Mesenchymal stem cell (in vitro differentiated cells and primary cell): ENCODE results near the gene ZNF429.
"Not testable (repeated sequence)": the region's sequence is repeated elsewhere in the genome, so short reads cannot be mapped to it uniquely, and the experiment has no call there.

Experiments
- DNase-seq: peaks from one replicate; pipeline ENCODE4 v3.0.0-alpha.2; 2013
- H2AFZ ChIP-seq: one replicate; pipeline ENCODE4 v1.6.1; 2013; ENCODE audit warnings: low read depth, mild to moderate bottlenecking, control low read depth, inconsistent platforms, low read length, moderate library complexity
- H2AK5ac ChIP-seq: 2 replicates; pipeline ENCODE4 v1.6.1; 2013; ENCODE audit warnings: low read length, moderate library complexity, mild to moderate bottlenecking, inconsistent platforms; ENCODE audit not compliant: severe bottlenecking
- H2BK120ac ChIP-seq: one replicate; pipeline ENCODE4 v1.6.1; 2013; ENCODE audit warnings: low read depth, mild to moderate bottlenecking, inconsistent platforms, low read length, moderate library complexity
- H2BK12ac ChIP-seq, 2 experiments: one replicate each; pipeline ENCODE4 v1.6.1; 2013; ENCODE audit warnings: inconsistent platforms in 2 of 2, low read length in 2 of 2, mild to moderate bottlenecking in 2 of 2, moderate library complexity in 2 of 2, control low read depth in 1 of 2
- H2BK15ac ChIP-seq: one replicate; pipeline ENCODE4 v1.6.1; 2013; ENCODE audit warnings: mild to moderate bottlenecking, low read depth, inconsistent platforms; ENCODE audit not compliant: poor library complexity, severe bottlenecking
- H2BK5ac ChIP-seq: 2 replicates; pipeline ENCODE4 v1.6.1; 2013; ENCODE audit warnings: low read depth, mild to moderate bottlenecking, low read length, control low read depth, inconsistent platforms; ENCODE audit not compliant: poor library complexity, severe bottlenecking
- H3K14ac ChIP-seq, 2 experiments: one replicate each; pipeline ENCODE4 v1.6.1; 2013; ENCODE audit warnings: inconsistent platforms in 2 of 2, low read length in 2 of 2, control low read depth in 1 of 2, mild to moderate bottlenecking in 1 of 2, moderate library complexity in 1 of 2
- H3K18ac ChIP-seq, 2 experiments: one replicate each; pipeline ENCODE4 v1.6.1; 2013; ENCODE audit warnings: inconsistent platforms in 2 of 2, low read length in 2 of 2, control low read depth in 1 of 2, low read depth in 1 of 2, mild to moderate bottlenecking in 1 of 2
- H3K23ac ChIP-seq, 2 experiments: one replicate each; pipeline ENCODE4 v1.6.1; 2013; ENCODE audit warnings: inconsistent platforms in 2 of 2, low read length in 2 of 2, mild to moderate bottlenecking in 2 of 2, moderate library complexity in 2 of 2, control low read depth in 1 of 2
- H3K27ac ChIP-seq: 2 replicates; pipeline ENCODE4 v1.5.1; 2013; ENCODE audit warnings: mild to moderate bottlenecking, moderate library complexity, low read length, control low read depth, inconsistent platforms; ENCODE audit not compliant: poor library complexity, severe bottlenecking
- H3K27me3 ChIP-seq, 2 experiments: 2 replicates each; pipeline versions ENCODE4 v1.6.1 to v1.7.0; 2013; ENCODE audit warnings: low read length in 2 of 2, mild to moderate bottlenecking in 2 of 2, moderate library complexity in 2 of 2, control low read depth in 1 of 2, inconsistent platforms in 1 of 2; ENCODE audit not compliant: control insufficient read depth in 1 of 2, insufficient read depth in 1 of 2
- H3K36me3 ChIP-seq, 2 experiments: 2 replicates each; pipeline versions ENCODE4 v1.6.1 to v1.7.0; 2013; ENCODE audit warnings: low read length in 2 of 2, control low read depth in 1 of 2, inconsistent platforms in 1 of 2, low read depth in 1 of 2, mild to moderate bottlenecking in 1 of 2; ENCODE audit not compliant: insufficient read depth in 2 of 2, control insufficient read depth in 1 of 2
- H3K4ac ChIP-seq, 2 experiments: one replicate each; pipeline ENCODE4 v1.6.1; 2013; ENCODE audit warnings: inconsistent platforms in 2 of 2, low read length in 2 of 2, mild to moderate bottlenecking in 2 of 2, moderate library complexity in 2 of 2, control low read depth in 1 of 2, low read depth in 1 of 2
- H3K4me1 ChIP-seq: 2 replicates; pipeline ENCODE4 v1.6.1; 2013; ENCODE audit warnings: low read depth, low read length, control low read depth; ENCODE audit not compliant: control insufficient read depth, insufficient read depth
- H3K4me2 ChIP-seq: 2 replicates; pipeline ENCODE4 v1.6.1; 2013; ENCODE audit warnings: low read length, mild to moderate bottlenecking, inconsistent platforms; ENCODE audit not compliant: poor library complexity, severe bottlenecking
- H3K4me3 ChIP-seq, 2 experiments: 2 replicates each; pipeline versions ENCODE4 v1.5.1 to v1.7.0; 2013; ENCODE audit warnings: low read length in 2 of 2, mild to moderate bottlenecking in 2 of 2, control low read depth in 1 of 2, low read depth in 1 of 2; ENCODE audit not compliant: insufficient read depth in 1 of 2
- H3K79me1 ChIP-seq: replicated peaks from 2 replicates; pipeline ENCODE4 v1.6.1; 2013; ENCODE audit warnings: mild to moderate bottlenecking, control low read depth, low read length, inconsistent platforms; ENCODE audit not compliant: poor library complexity, severe bottlenecking
- H3K9ac ChIP-seq: 2 replicates; pipeline ENCODE4 v1.7.0; 2013; ENCODE audit warnings: mild to moderate bottlenecking, low read length, moderate library complexity
- H3K9me3 ChIP-seq: 2 replicates; pipeline ENCODE4 v1.7.0; 2013; ENCODE audit warnings: mild to moderate bottlenecking, low read length; ENCODE audit not compliant: control insufficient read depth
- H4K8ac ChIP-seq: one replicate; pipeline ENCODE4 v1.6.1; 2013; ENCODE audit warnings: inconsistent platforms, mild to moderate bottlenecking, low read length, moderate library complexity
- H4K91ac ChIP-seq: one replicate; pipeline ENCODE4 v1.6.1; 2013; ENCODE audit warnings: mild to moderate bottlenecking, low read length, inconsistent platforms
- WGBS: methylation state at CpG from one replicate; pipeline ENCODE4 v1.1.7; 2013; ENCODE audit warnings: mixed read lengths; 5-methylcytosine and 5-hydroxymethylcytosine counted together

The ZNF429 gene

DNA sequence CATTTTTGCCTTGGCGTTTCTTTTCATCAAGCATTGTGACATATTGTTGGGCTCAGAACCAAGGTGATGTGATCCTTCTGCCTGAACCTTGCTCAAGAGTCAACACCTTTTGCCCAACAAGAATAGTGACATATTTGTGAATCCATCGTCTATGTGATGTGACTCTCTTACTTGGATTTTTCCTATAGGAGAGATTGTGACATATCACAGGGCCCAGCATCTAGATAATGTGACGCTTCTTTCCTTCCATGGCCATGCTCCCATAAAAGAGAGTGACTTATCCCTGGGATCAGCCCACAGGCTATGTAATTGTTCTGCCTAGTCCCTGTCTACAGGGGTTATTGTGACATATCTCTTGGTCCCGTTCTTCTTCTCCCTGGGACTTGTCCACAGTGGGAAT, 8.5 kb upstream of the ZNF429 start:
- Histone ChIP-seq H3K23ac (no peak overlapping the region), H3K9ac (no peak overlapping the region), H4K91ac (no peak overlapping the region), H3K14ac (no peak overlapping the region), H2BK15ac (no peak overlapping the region), H3K4me1 (no peaks in the 10 kb centered on the region), H3K18ac (no peak overlapping the region), H3K79me1 (no peaks in the 10 kb centered on the region), H3K27me3 (no peaks in the 10 kb centered on the region), H2BK120ac (no peak overlapping the region), H4K8ac (no peak overlapping the region), H3K27ac (no peak overlapping the region), H3K4me3 (no peak overlapping the region), H2BK12ac (no peak overlapping the region), H3K4ac (no peak overlapping the region), H2AK5ac (no peak overlapping the region), H2AFZ (no peak overlapping the region), H3K9me3 (peaks cover 38% of the 10 kb centered on the region), H3K4me2 (no peak overlapping the region), H2BK5ac (no peak overlapping the region), H3K36me3 (no peaks in the 10 kb centered on the region)
- 89% methylated on average over 4 of the region's 4 CpGs for WGBS
- no peak for DNase-seq

DNA sequence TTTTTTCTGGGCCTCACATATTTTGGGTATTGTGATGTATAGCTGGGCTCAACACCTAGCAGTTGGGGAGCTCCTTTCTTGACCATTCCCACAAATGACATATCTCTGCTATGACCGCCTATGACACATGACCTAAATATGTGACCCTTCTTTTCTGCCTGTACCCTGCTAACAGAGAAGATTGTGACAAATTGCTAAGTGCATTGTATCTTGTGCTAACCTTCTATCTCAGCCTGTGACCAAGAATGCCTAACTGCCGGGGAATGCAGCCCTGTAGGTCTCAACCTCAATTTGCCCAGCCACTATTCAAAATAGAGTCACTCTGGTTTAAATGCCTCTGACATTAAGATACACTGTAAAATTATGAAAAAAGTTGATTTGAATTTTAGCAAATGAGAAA, 6.8 kb upstream of the ZNF429 start:
- H3K9me3 ChIP-seq, result peaks cover 28% of the 10 kb centered on the region
- H3K4me1 ChIP-seq, result no peaks in the 10 kb centered on the region
- H2AK5ac ChIP-seq, result no peak overlapping the region
- H4K8ac ChIP-seq, result no peak overlapping the region
- H2BK5ac ChIP-seq, result no peak overlapping the region
- WGBS, result 58% methylated on average over 2 of the region's 2 CpGs
- H3K79me1 ChIP-seq, result no peaks in the 10 kb centered on the region
- no peak overlapping the region for H3K18ac ChIP-seq
- no peak overlapping the region for H3K4ac ChIP-seq
- no peak overlapping the region for H2BK12ac ChIP-seq
- H4K91ac ChIP-seq, result no peak overlapping the region
- H3K14ac ChIP-seq, result no peak overlapping the region
- H3K27me3 ChIP-seq, result no peaks in the 10 kb centered on the region
- no peak overlapping the region for H2AFZ ChIP-seq
- H3K23ac ChIP-seq, result no peak overlapping the region
- DNase-seq, result no peak
- no peak overlapping the region for H3K27ac ChIP-seq
- no peaks in the 10 kb centered on the region for H3K36me3 ChIP-seq
- no peak overlapping the region for H2BK15ac ChIP-seq
- H3K9ac ChIP-seq, result no peak overlapping the region
- H3K4me2 ChIP-seq, result no peak overlapping the region
- H2BK120ac ChIP-seq, result no peak overlapping the region
- no peak overlapping the region for H3K4me3 ChIP-seq

DNA sequence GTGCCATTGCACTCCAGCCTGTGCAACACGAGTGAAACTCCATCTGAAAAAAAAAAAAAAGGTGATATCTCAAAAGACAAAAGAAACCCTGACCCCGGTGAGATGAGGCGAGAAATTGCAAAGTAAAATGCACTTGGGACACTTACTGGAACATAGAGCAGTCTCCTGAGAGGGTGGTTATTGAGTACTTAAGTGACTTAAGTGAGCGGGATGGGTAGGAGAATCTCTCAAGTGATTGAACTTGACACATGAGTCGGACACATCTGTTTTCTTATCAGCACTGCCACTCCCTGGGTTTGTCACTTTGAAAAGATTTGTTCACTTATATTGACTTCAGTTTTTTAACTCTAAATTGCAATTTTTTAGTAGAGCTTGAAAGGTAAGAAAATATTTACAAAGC, 2.8 kb downstream of the ZNF429 start:
- Histone ChIP-seq H2BK5ac (no peak overlapping the region), H2BK12ac (no peak overlapping the region), H3K9me3 (peaks cover 22% of the 10 kb centered on the region), H2BK15ac (no peak overlapping the region), H3K4me1 (no peaks in the 10 kb centered on the region), H3K4me3 (no peak overlapping the region), H3K4ac (no peak overlapping the region), H4K8ac (no peak overlapping the region), H4K91ac (no peak overlapping the region), H3K79me1 (peaks cover 22% of the 10 kb centered on the region), H3K9ac (no peak overlapping the region), H3K27ac (no peak overlapping the region), H3K36me3 (peaks cover 14 to 15% of the 10 kb centered on the region in 2 experiments), H2AK5ac (no peak overlapping the region), H3K18ac (no peak overlapping the region), H3K27me3 (no peaks in the 10 kb centered on the region), H2AFZ (no peak overlapping the region), H3K4me2 (no peak overlapping the region), H2BK120ac (no peak overlapping the region), H3K14ac (no peak overlapping the region), H3K23ac (no peak overlapping the region)
- whole genome bisulfite sequencing, result 99% methylated on average over 4 of the region's 5 CpGs
- no peak for DNase-seq

DNA sequence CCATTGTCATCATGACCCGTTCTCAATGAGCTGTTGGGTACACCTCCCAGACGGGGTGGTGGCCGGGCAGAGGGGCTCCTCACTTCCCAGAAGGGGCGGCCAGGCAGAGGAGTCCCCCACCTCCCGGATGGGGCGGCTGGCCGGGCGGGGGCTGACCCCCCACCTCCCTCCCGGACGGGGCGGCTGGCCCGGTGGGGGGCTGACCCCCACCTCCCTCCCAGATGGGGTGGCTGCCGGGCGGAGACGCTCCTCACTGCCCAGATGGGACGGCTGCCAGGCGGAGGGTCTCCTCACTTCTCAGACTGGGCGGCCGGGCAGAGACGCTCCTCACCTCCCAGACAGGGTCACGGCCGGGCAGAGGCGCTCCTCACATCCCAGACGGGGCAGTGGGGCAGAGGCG, 5.7 kb downstream of the ZNF429 start:
- H3K4ac ChIP-seq, DNase-seq, H2BK120ac ChIP-seq, H2BK5ac ChIP-seq, H3K4me2 ChIP-seq, H4K91ac ChIP-seq, H3K4me1 ChIP-seq, H2AFZ ChIP-seq, H3K27ac ChIP-seq, H4K8ac ChIP-seq, H3K4me3 ChIP-seq, H3K23ac ChIP-seq, H2BK12ac ChIP-seq, H3K27me3 ChIP-seq, H2AK5ac ChIP-seq, H3K14ac ChIP-seq, H3K18ac ChIP-seq, H3K9ac ChIP-seq, H2BK15ac ChIP-seq: not testable (repeated sequence)
- peaks cover 15 to 17% of the 10 kb centered on the region in 2 experiments for H3K36me3 ChIP-seq
- H3K9me3 ChIP-seq, result peaks cover 42% of the 10 kb centered on the region
- H3K79me1 ChIP-seq, result peaks cover 27% of the 10 kb centered on the region
- WGBS, result 97% methylated on average over 16 of the region's 25 CpGs
